ENCODE measurements around the gene PALB2. TPM values are rescaled to one million over a fixed set of nuclear protein-coding genes. Genes with fewer than 3 reads are reported as not detected.

Gene PALB2
- total and polyA plus RNA-seq, 9 of the 15 experiments (the other 6 are each of a cell fraction or from before 2014, with no cell fraction given), result 7.0 to 25.8 (median 15.2) TPM

DNA sequence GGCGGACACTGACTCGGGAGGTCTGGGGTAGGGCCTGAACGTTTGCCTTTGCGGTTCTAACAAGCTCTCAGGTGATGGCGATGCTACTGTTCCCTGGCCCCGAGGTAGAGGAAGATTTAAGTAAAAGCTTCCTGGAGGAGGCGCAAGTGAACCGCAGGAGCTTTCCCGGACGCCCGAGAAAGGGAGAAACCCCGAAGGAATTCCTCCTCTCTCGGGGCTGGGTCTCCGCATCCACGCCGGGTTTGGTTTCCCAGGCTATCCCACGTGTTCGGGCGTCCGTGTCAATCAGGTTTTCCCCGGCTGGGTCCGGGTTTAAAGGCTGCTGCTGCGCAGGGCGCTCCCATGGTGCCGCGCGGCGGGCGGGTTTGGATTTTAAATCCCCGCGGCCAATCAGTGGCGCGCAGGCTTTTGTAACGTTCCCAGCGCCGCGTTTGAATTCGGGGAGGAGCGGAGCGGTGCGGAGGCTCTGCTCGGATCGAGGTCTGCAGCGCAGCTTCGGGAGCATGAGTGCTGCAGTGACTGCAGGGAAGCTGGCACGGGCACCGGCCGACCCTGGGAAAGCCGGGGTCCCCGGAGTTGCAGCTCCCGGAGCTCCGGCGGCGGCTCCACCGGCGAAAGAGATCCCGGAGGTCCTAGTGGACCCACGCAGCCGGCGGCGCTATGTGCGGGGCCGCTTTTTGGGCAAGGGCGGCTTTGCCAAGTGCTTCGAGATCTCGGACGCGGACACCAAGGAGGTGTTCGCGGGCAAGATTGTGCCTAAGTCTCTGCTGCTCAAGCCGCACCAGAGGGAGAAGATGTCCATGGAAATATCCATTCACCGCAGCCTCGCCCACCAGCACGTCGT, 37.5 kb upstream of the PALB2 start, which contains the start of gene PLK1 (continued):
- TF ChIP-seq E2F3 (CRISPR knock-in tag; IDR thresholded peaks at IDR 0.05), result no peak
- TF ChIP-seq ZNF174 (CRISPR knock-in tag; IDR thresholded peaks at IDR 0.05), result no peak
- no peak for TF ChIP-seq PTBP1 (IDR thresholded peaks at IDR 0.05; ENCODE audit: low read depth, low read length)
- TF ChIP-seq KDM5B (IDR thresholded peaks at IDR 0.05; ENCODE audit: insufficient replicate concordance, low read depth, low read length), result peak; percentile 60
- TF ChIP-seq TEAD1 (CRISPR knock-in tag; IDR thresholded peaks at IDR 0.05), result no peak
- TF ChIP-seq, protein P1, sequence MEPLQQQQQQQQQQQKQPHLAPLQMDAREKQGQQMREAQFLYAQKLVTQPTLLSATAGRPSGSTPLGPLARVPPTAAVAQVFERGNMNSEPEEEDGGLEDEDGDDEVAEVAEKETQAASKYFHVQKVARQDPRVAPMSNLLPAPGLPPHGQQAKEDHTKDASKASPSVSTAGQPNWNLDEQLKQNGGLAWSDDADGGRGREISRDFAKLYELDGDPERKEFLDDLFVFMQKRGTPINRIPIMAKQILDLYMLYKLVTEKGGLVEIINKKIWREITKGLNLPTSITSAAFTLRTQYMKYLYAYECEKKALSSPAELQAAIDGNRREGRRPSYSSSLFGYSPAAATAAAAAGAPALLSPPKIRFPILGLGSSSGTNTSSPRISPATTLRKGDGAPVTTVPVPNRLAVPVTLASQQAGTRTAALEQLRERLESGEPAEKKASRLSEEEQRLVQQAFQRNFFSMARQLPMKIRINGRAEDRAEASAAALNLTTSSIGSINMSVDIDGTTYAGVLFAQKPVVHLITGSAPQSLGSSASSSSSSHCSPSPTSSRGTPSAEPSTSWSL (CRISPR knock-in tag; IDR thresholded peaks at IDR 0.05; ENCODE audit: borderline replicate concordance), result no peak
- no peak for TF ChIP-seq NONO (IDR thresholded peaks at IDR 0.05; ENCODE audit: low read depth in 2 of 2, low read length in 1 of 2)
- TF ChIP-seq, protein P2, sequence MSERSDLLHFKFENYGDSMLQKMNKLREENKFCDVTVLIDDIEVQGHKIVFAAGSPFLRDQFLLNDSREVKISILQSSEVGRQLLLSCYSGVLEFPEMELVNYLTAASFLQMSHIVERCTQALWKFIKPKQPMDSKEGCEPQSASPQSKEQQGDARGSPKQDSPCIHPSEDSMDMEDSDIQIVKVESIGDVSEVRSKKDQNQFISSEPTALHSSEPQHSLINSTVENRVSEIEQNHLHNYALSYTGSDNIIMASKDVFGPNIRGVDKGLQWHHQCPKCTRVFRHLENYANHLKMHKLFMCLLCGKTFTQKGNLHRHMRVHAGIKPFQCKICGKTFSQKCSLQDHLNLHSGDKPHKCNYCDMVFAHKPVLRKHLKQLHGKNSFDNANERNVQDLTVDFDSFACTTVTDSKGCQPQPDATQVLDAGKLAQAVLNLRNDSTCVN (CRISPR knock-in tag; IDR thresholded peaks at IDR 0.05), result no peak
- TF ChIP-seq, protein P3, sequence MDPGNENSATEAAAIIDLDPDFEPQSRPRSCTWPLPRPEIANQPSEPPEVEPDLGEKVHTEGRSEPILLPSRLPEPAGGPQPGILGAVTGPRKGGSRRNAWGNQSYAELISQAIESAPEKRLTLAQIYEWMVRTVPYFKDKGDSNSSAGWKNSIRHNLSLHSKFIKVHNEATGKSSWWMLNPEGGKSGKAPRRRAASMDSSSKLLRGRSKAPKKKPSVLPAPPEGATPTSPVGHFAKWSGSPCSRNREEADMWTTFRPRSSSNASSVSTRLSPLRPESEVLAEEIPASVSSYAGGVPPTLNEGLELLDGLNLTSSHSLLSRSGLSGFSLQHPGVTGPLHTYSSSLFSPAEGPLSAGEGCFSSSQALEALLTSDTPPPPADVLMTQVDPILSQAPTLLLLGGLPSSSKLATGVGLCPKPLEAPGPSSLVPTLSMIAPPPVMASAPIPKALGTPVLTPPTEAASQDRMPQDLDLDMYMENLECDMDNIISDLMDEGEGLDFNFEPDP (CRISPR knock-in tag; IDR thresholded peaks at IDR 0.05), result no peak
- TF ChIP-seq, protein P4, sequence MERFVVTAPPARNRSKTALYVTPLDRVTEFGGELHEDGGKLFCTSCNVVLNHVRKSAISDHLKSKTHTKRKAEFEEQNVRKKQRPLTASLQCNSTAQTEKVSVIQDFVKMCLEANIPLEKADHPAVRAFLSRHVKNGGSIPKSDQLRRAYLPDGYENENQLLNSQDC (CRISPR knock-in tag; IDR thresholded peaks at IDR 0.05), result no peak
- peak; percentile 54 for TF ChIP-seq PCBP1 (IDR thresholded peaks at IDR 0.05; ENCODE audit: low read depth, low read length, poor library complexity, severe bottlenecking)
- TF ChIP-seq, protein P5, sequence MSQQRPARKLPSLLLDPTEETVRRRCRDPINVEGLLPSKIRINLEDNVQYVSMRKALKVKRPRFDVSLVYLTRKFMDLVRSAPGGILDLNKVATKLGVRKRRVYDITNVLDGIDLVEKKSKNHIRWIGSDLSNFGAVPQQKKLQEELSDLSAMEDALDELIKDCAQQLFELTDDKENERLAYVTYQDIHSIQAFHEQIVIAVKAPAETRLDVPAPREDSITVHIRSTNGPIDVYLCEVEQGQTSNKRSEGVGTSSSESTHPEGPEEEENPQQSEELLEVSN (IDR thresholded peaks at IDR 0.05; ENCODE audit: borderline replicate concordance in 1 of 2, extremely low read depth in 1 of 2, insufficient read depth in 1 of 2, insufficient read length in 1 of 2, low read depth in 1 of 2, low read length in 1 of 2, poor library complexity in 1 of 2, severe bottlenecking in 1 of 2), result peak; percentile 63 to 94
- TF ChIP-seq, protein P6, sequence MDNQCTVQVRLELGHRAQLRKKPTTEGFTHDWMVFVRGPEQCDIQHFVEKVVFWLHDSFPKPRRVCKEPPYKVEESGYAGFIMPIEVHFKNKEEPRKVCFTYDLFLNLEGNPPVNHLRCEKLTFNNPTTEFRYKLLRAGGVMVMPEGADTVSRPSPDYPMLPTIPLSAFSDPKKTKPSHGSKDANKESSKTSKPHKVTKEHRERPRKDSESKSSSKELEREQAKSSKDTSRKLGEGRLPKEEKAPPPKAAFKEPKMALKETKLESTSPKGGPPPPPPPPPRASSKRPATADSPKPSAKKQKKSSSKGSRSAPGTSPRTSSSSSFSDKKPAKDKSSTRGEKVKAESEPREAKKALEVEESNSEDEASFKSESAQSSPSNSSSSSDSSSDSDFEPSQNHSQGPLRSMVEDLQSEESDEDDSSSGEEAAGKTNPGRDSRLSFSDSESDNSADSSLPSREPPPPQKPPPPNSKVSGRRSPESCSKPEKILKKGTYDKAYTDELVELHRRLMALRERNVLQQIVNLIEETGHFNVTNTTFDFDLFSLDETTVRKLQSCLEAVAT (IDR thresholded peaks at IDR 0.05), result no peak
- no peak for TF ChIP-seq CBFB (CRISPR knock-in tag; IDR thresholded peaks at IDR 0.05)
- TF ChIP-seq, protein P7, sequence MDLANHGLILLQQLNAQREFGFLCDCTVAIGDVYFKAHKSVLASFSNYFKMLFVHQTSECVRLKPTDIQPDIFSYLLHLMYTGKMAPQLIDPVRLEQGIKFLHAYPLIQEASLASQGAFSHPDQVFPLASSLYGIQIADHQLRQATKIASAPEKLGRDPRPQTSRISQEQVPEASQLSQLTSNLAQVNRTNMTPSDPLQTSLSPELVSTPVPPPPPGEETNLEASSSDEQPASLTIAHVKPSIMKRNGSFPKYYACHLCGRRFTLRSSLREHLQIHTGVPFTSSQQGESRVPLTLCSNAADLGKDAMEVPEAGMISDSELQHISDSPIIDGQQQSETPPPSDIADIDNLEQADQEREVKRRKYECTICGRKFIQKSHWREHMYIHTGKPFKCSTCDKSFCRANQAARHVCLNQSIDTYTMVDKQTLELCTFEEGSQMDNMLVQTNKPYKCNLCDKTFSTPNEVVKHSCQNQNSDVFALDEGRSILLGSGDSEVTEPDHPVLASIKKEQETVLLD (IDR thresholded peaks at IDR 0.05), result no peak
- TF ChIP-seq NCOA6 (IDR thresholded peaks at IDR 0.05), result no peak
- no peak for TF ChIP-seq ZBTB17 (CRISPR knock-in tag; IDR thresholded peaks at IDR 0.05)
- TF ChIP-seq CBFA2T3 (IDR thresholded peaks at IDR 0.05), result no peak

Measured in K562 (cell line).